H1 (cell line): ENCODE results near the gene NRXN3.

Source experiments
- HDAC2 ChIP-seq, 2 experiments: fragments of 300-600 bp in 1 of 2; sonication (generic) in 1 of 2; IDR thresholded peaks; 2 replicates each; pipeline ENCODE4 v1.6.1; 2011 to 2012; ENCODE audit warnings: low read depth in 2 of 2, low read length in 2 of 2, mild to moderate bottlenecking in 2 of 2, moderate library complexity in 2 of 2, borderline replicate concordance in 1 of 2, inconsistent platforms in 1 of 2
- POLR2A ChIP-seq, 2 experiments: IDR thresholded peaks; 1 replicate in 1 of 2; 2 replicates in 1 of 2; pipeline ENCODE4 v1.6.1; 2011; ENCODE audit warnings: low read depth in 2 of 2, low read length in 2 of 2, mild to moderate bottlenecking in 2 of 2; ENCODE audit errors: control extremely low read depth in 1 of 2
- TCF12 ChIP-seq: IDR thresholded peaks from 2 replicates; pipeline ENCODE4 v1.6.1; 2011; ENCODE audit warnings: low read depth, mild to moderate bottlenecking, low read length
- ZNF274 ChIP-seq: IDR thresholded peaks from 2 replicates; pipeline ENCODE4 v1.7.0; 2012; ENCODE audit warnings: low read length, borderline replicate concordance; ENCODE audit errors: extremely low read depth
- TF ChIP-seq, protein P1 (sequence below), 3 experiments: IDR thresholded peaks; 1 replicate in 2 of 3; 2 replicates in 1 of 3; pipeline versions ENCODE4 v1.5.1 to v1.6.1; 2011; ENCODE audit warnings: low read length in 3 of 3, mild to moderate bottlenecking in 3 of 3, inconsistent platforms in 2 of 3, low read depth in 1 of 3, moderate library complexity in 1 of 3; ENCODE audit not compliant: insufficient read depth in 1 of 3; ENCODE audit errors: control extremely low read depth in 1 of 3

DNA sequence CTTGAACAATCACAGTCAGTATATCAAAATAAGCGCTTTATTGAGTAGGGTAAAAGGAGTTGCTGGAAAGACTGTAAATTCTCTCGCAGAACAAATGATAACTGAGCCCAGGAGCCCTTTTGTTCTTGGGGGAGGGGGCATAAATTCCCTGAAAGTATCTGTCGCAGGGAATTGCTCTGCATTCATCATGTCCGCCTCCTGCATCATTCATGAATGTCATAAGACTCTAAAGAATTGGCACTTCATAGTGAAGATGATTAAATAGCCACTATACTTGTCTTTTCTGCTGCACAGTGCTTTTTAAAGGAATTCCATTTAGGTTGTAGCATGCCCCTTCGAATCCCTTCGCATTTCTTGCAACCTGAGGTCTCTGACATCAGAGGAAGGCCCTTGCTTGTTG is 1278.8 kb downstream of the NRXN3 start:
- no peak for TF ChIP-seq HDAC2 (IDR thresholded peaks at IDR 0.05; ENCODE audit: borderline replicate concordance in 1 of 2, low read depth in 2 of 2, low read length in 2 of 2)
- TF ChIP-seq, protein P1, sequence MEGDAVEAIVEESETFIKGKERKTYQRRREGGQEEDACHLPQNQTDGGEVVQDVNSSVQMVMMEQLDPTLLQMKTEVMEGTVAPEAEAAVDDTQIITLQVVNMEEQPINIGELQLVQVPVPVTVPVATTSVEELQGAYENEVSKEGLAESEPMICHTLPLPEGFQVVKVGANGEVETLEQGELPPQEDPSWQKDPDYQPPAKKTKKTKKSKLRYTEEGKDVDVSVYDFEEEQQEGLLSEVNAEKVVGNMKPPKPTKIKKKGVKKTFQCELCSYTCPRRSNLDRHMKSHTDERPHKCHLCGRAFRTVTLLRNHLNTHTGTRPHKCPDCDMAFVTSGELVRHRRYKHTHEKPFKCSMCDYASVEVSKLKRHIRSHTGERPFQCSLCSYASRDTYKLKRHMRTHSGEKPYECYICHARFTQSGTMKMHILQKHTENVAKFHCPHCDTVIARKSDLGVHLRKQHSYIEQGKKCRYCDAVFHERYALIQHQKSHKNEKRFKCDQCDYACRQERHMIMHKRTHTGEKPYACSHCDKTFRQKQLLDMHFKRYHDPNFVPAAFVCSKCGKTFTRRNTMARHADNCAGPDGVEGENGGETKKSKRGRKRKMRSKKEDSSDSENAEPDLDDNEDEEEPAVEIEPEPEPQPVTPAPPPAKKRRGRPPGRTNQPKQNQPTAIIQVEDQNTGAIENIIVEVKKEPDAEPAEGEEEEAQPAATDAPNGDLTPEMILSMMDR (IDR thresholded peaks at IDR 0.05; ENCODE audit: control extremely low read depth in 1 of 3, insufficient read depth in 1 of 3, low read depth in 1 of 3, low read length in 3 of 3) = no peak
- TF ChIP-seq POLR2A (IDR thresholded peaks at IDR 0.05; ENCODE audit: control extremely low read depth in 1 of 2, low read depth in 2 of 2, low read length in 2 of 2) = no peak
- TF ChIP-seq TCF12 = no peak
- TF ChIP-seq ZNF274 = no peak
